Measurements from ENCODE around the gene SLC35E4. TPM values are rescaled to one million over a fixed set of nuclear protein-coding genes. Genes with fewer than 3 reads are reported as not detected.

The SLC35E4 gene
- total and polyA plus RNA-seq, 2 donors (not counting 1 experiment from before 2014, with no cell fraction given): 0.39 to 3.4 TPM

GRCh38 chr22:30652852-30653251 is 17.3 kb downstream of the SLC35E4 start:
- Histone ChIP-seq H3K27ac (ENCODE audit: low read length in 2 of 2) (no peak overlapping the region), H3K4me1 (ENCODE audit: control insufficient read depth in 2 of 2, insufficient read depth in 2 of 2, low read length in 2 of 2) (peaks cover 0 to 7% of the 10 kb centered on the region in 2 donors), H3K4me3 (ENCODE audit: control extremely low read depth in 1 of 5, extremely low read depth in 1 of 5, insufficient read depth in 1 of 5, low read depth in 2 of 5, low read length in 4 of 5) (no peak overlapping the region), H4K20me1 (ENCODE audit: control insufficient read depth, insufficient read depth, low read length, poor library complexity, severe bottlenecking) (no peaks in the 10 kb centered on the region), H3K9ac (ENCODE audit: low read length) (no peak overlapping the region), H3K36me3 (replicated peaks in 1 of 2; ENCODE audit: control extremely low read depth in 1 of 2, control insufficient read depth in 1 of 2, extremely low read depth in 1 of 2, insufficient read depth in 2 of 2, low read length in 1 of 2) (no peaks in the 10 kb centered on the region), H3K79me2 (ENCODE audit: control insufficient read depth, insufficient read depth, low read length) (no peaks in the 10 kb centered on the region), H3K9me3 (ENCODE audit: control extremely low read depth in 1 of 3, control insufficient read depth in 2 of 3, insufficient read depth in 1 of 3, low read length in 2 of 3) (no peaks in the 10 kb centered on the region), H3K4me2 (replicated peaks; ENCODE audit: low read depth, low read length, poor library complexity, severe bottlenecking) (no peak overlapping the region), H3K27me3 (replicated peaks in 1 of 4; ENCODE audit: control extremely low read depth in 1 of 4, control insufficient read depth in 3 of 4, insufficient read depth in 4 of 4, low read length in 3 of 4) (no peaks in the 10 kb centered on the region), H2AFZ (ENCODE audit: insufficient read depth, low read depth, low read length, poor library complexity, severe bottlenecking) (no peak overlapping the region)
- no peak for DNase-seq
- intact Hi-C loops (cut with micrococcal nuclease): no loop called here
- TF ChIP-seq CTCF (IDR thresholded peaks at IDR 0.05) (no peak), EZH2 (IDR thresholded peaks at IDR 0.05; ENCODE audit: borderline replicate concordance, insufficient read depth, low read depth, low read length, poor library complexity, severe bottlenecking) (no peak)
- 88% methylated on average over 1 of the region's 2 CpGs for WGBS (ENCODE audit: insufficient coverage)
- H3K27ac Mint-ChIP-seq: no peak overlapping the region
- H3K27me3 Mint-ChIP-seq: no peaks in the 10 kb centered on the region
- peaks cover 9% of the 10 kb centered on the region for H3K4me1 Mint-ChIP-seq
- POLR2A ChIA-PET: no interaction called here
- H3K9me3 Mint-ChIP-seq (ENCODE audit: insufficient read depth): no peaks in the 10 kb centered on the region
- no peak for ATAC-seq (ENCODE audit: low read depth)
- H3K4me3 Mint-ChIP-seq: no peak overlapping the region
- CTCF ChIA-PET: interaction anchor here (0.5 kb wide), 1 partner anchor 1613 kb away, joined by 3 read pairs; no protein-coding TSS in a partner anchor

GRCh38 chr22:30654361-30654760 is 18.8 kb downstream of the SLC35E4 start:
- H3K36me3 ChIP-seq (replicated peaks in 1 of 2; ENCODE audit: control extremely low read depth in 1 of 2, control insufficient read depth in 1 of 2, extremely low read depth in 1 of 2, insufficient read depth in 2 of 2, low read length in 1 of 2): no peaks in the 10 kb centered on the region
- Mint-ChIP-seq H3K27ac (no peak overlapping the region), H3K4me3 (no peak overlapping the region), H3K9me3 (ENCODE audit: insufficient read depth) (no peaks in the 10 kb centered on the region), H3K27me3 (no peaks in the 10 kb centered on the region), H3K4me1 (peaks cover 4% of the 10 kb centered on the region)
- no peaks in the 10 kb centered on the region for H3K79me2 ChIP-seq (ENCODE audit: control insufficient read depth, insufficient read depth, low read length)
- WGBS (ENCODE audit: insufficient coverage): 99% methylated on average over 9 of the region's 14 CpGs
- H3K9ac ChIP-seq (ENCODE audit: low read length): no peak overlapping the region
- H3K4me1 ChIP-seq (ENCODE audit: control insufficient read depth in 2 of 2, insufficient read depth in 2 of 2, low read length in 2 of 2): peaks cover 0 to 4% of the 10 kb centered on the region in 2 donors
- ChIA-PET POLR2A (no interaction called here), CTCF (interaction anchor here (1.2 kb wide), 1 partner anchor 19 kb away, joined by 4 read pairs; the partner anchor contains the start of gene SLC35E4)
- H3K4me2 ChIP-seq (replicated peaks; ENCODE audit: low read depth, low read length, poor library complexity, severe bottlenecking): no peak overlapping the region
- H3K27ac ChIP-seq (ENCODE audit: low read length in 2 of 2): no peak overlapping the region
- H4K20me1 ChIP-seq (ENCODE audit: control insufficient read depth, insufficient read depth, low read length, poor library complexity, severe bottlenecking): no peaks in the 10 kb centered on the region
- no peak for TF ChIP-seq CTCF (IDR thresholded peaks at IDR 0.05)
- TF ChIP-seq EZH2 (IDR thresholded peaks at IDR 0.05; ENCODE audit: borderline replicate concordance, insufficient read depth, low read depth, low read length, poor library complexity, severe bottlenecking): no peak
- no peaks in the 10 kb centered on the region for H3K27me3 ChIP-seq (replicated peaks in 1 of 4; ENCODE audit: control extremely low read depth in 1 of 4, control insufficient read depth in 3 of 4, insufficient read depth in 4 of 4, low read length in 3 of 4)
- H3K9me3 ChIP-seq (ENCODE audit: control extremely low read depth in 1 of 3, control insufficient read depth in 2 of 3, insufficient read depth in 1 of 3, low read length in 2 of 3): no peaks in the 10 kb centered on the region
- ATAC-seq (ENCODE audit: low read depth): no peak
- intact Hi-C loops (cut with micrococcal nuclease): no loop called here
- DNase-seq: no peak
- no peak overlapping the region for H2AFZ ChIP-seq (ENCODE audit: insufficient read depth, low read depth, low read length, poor library complexity, severe bottlenecking)
- no peak overlapping the region for H3K4me3 ChIP-seq (ENCODE audit: control extremely low read depth in 1 of 5, extremely low read depth in 1 of 5, insufficient read depth in 1 of 5, low read depth in 2 of 5, low read length in 4 of 5)
